Suprapubic skin (tissue), 2 donors: ENCODE results near the gene SLC34A1.

Experiments used
- EP300 ChIP-seq: sonication (generic); formaldehyde crosslinking; IDR thresholded peaks from one replicate; pipeline ENCODE4 v1.6.1; 2017; ENCODE audit warnings: antibody characterized with exemption
- POLR2A ChIP-seq, 2 donors: fragments of 450-650 bp; IDR thresholded peaks; one replicate each; pipeline ENCODE4 v1.6.1; 2017; ENCODE audit warnings: antibody characterized with exemption in 2 of 2, mild to moderate bottlenecking in 2 of 2, moderate library complexity in 2 of 2

DNA sequence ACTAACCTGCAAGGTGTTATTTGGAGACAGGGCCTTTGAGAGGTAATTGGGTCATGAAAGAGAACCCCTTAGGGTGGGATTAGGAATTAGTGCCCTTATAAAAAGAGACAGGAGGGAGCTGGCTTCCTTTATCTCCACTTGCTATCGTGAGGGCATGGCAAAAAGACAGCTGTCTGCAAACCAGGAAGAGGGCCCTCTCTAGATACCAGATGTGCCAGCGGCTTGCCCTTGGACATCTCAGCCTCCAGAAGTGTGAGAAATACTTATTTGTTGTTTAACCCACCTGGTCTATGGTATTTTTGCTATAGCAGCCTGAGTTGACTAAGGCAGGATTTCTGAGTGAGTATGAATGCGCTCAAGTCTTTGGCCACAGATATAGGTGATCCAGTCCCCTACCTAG is 27.5 kb upstream of the SLC34A1 start:
- TF ChIP-seq POLR2A (IDR thresholded peaks at IDR 0.05) (no peak), EP300 (no peak)
